ENCODE data around the gene TSPAN12.
A peak's percentile ranks its signal among the peaks of the same experiment; 100 is the strongest.

The TSPAN12 gene

DNA sequence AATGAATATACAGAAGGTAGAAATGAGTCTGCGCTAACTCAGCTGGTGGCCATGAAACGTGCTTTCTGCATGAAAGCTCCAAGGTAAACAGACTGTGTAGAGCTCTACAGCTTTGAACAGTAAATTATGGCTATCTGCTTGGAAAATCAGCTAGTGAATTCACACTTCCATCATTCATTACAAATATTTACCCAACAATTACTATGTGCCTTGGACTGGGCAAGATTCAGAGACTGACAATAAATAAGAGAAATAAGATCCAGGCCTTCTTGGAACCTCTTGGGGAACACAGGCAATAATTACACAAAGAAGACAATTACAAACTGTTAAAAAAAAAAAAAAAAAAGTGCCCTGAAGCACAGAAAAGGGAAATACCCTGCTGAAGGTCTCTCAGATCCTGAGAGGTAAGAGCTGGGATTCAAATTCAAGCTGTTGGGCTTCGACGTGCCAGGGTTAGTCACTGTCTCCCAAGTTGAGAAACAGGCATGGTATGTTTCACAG, 15.8 kb downstream of the TSPAN12 start:
- DNase-seq, result no peak

DNA sequence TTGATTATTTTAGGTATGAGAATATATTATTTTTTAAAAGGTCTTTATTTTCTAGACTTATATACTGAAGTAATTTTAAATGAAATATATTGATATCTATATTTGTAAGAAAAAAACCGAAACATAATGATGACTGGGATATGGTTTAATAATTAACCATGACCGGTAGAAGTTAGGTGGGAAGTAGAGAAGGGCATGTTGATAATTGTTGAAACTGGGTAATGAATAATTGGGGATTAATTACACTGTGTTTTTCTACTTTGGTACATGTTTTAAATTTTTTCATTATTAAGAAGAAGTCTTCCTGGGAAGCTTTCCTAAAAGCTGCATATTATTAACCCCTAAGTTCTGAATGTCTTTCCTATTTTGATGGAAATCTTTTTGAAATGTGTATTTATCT, 16.3 kb downstream of the TSPAN12 start:
- no peak for DNase-seq

DNA sequence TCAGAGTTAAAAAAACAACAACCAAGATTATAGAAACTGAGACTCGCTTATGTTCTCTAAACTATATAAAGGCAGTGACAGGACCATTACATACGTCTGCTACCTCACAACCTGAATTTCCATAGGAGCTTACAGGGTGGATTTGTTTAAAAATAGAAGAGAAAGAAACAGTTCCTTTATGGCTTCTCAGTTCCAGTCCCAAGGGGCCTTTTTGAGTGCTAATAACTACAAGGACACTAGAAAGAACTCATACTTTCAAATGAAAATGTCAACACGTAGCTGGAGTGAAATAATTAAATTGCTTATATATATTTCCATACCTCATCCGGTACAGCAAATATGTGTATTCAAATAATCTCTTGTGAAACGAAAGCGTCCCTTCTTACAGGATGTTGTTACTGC, 19.7 kb downstream of the TSPAN12 start:
- no peak for DNase-seq

DNA sequence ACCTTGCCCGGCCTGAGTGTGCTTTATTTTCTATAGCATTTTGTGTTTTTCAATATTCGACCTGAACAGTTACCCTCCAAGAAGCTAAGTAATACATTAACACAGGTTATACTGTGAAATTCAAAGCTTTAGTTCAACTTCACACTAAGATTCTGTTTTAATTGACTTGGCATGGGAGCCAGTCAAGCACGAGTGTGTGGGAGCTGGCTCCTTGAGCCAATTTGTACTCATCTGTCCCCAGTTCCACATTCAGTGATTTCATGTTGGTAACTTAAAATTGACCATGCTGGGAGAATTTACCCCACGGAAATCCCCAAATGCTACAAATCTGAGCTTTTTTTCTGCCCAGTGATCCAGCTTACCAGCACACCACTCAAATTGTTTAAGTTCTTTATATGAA, 20.3 kb downstream of the TSPAN12 start:
- DNase-seq, result no peak

DNA sequence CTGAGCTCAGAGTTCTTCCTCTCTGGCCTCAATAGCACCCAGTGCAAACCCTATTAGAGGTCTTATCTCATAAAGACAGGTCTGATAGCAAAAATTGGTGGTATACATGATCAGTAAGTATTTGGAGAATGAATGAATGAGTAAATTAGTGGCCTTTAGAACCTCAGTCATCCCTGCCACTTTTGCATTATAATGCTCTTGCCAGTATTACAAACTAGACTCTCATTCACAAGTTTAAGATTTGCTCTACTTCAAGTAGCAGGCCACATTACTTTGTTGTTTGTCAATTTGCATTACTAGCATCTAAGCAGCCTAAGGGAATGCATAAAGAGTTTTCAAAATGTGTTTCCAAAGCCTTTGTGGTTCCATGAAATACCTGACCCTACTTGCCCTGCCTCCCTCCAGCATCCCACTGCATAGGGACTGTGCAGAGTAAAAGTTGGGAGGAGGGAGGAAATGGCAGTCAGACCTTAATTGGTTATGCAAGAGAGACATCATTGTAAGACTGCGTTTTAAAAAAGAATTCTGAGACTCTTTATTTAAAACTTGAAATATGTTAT, 21.3 kb downstream of the TSPAN12 start:
- no peak for DNase-seq

DNA sequence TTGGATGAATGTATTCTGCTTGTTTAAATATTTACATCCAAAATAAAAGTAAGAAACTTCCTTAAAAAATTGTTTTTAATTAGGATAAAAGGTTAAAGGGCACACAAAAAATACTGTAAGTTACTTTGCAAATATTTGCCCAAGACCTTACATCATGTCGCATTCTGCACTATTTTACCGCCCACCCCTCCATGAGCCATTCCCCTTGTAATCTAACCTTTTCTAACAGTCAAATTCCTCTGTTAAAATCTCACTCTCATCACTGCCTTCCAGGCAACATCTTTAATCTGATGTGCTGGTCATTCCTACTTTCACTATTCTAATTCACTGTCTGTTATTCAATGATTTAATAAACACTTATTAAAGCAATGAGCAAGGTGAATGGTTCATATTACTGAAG, 23.2 kb downstream of the TSPAN12 start:
- no peak for DNase-seq

DNA sequence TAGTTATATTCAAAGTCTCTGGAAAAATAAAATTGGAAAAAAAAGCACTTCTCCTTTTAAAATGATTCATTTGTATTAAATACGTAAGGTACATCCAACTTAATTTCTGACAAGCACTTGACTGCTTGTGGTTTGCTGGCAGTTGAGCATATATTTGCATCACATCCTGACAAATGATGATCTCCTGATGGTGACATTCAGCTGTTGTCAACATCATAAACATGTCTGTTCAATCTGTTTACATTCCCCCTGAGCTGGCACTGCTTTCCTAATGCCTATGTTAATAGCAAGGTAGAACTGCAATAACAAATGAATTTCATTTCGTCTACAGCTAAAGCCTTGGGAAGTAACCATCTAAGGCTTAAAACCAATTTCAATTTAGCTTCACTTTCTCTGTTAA, 24.4 kb downstream of the TSPAN12 start:
- DNase-seq, result no peak

DNA sequence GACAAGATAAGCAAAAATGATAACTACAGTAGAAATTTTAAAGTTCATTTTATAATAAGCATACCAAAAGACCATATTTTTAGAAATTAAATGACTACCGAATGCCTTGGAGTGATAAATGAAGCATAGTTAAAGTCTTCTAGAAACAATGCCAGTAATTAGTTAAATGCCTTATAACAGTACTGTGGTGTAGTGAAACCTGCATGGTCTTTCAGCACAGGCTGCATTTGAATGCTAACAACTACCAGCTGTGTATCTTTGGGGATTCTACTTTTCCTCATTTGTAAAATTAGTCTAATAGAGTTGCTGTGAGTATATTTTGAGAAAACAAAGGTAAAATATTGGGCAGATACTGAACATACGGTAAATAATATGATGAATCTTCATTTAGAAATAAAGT, 25.1 kb downstream of the TSPAN12 start:
- no peak for DNase-seq

DNA sequence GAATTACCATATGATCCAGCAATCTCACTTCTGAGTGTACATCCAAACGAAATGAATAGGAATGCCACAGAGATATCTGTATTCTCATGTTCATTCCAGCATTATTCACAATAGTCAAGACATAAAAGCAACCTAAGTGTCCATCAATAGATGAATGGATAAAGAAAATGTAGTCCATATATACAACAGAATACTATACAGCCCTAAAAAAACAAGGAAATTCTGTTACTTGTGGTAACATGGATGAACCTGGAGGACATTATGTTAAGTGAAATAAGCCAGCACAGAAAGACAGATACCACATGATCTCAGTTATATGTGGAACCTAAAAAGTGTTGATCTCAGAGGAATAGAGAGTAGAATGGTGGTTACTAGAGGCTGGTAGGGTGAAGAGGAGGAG, 26.7 kb downstream of the TSPAN12 start:
- no peak for DNase-seq

DNA sequence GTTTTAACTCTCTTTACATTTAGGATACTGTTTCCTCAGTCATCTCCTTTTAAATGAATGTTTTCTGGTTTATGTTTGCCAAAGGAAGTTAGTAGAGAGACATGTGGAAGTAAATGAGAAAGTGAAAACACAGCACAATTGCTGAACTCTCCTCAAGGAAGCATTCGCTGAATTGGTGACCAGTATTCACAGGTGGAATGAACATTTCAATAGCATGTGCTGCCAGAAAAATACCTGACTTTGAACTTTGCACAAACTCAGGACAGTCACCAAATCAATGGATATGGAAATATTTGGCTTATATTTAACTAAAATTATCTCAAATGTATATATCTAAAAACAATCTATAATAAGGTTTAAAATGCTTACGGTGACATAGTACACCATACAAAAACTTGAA, 28.5 kb downstream of the TSPAN12 start:
- no peak for DNase-seq

DNA sequence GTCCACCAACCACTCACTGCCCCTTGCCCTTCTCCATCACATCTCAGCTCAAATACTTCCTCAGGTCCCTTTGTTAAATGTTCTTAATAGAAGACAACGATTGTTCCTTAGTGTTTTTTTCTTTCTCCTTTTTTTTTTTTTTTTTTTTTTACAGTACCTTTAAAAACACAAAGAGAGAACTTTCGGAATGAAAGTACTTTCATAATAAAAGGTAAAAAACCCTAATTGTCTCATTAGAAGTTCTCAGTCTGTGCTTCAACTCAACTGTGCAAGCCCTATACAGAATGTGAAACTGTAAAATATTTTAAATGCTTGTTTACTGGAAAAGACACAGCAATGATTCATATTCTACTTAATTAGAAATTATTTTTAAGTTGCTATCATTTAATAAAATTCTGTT, 29.4 kb downstream of the TSPAN12 start:
- DNase-seq, result no peak

DNA sequence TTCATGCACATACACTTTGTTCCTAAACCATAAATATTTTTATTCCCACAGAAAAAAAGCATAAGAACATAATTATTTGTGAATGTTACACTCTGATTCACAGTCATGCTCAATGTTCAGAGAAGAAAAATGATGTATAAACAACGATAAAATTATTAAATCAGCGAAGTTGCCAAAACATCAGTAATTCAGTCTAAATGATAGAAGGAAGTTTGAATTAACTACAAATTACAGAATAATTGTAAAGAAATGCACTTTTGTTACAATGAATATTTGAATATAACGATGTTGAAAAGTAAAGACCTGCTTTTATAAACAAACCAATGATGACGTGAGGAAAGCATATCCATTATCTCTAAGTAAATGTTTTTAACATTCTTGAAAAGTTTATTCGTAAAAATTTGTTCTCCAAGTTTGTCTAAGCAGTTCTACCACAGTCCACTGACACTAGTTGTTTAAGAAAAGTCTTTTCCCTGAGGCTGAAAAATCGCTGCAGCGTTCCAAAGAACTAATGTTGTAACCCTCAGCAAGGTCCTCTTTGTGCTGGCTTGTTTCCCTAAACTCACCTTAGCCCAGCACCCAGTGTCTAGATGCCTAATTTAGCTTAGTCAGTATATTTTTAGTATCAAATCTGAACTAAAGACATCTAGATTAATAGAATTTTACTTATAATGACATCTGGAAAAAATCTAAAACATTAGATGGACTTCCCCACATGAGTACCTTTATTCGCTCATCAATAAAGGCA, 30.4 kb downstream of the TSPAN12 start:
- no peak for DNase-seq

DNA sequence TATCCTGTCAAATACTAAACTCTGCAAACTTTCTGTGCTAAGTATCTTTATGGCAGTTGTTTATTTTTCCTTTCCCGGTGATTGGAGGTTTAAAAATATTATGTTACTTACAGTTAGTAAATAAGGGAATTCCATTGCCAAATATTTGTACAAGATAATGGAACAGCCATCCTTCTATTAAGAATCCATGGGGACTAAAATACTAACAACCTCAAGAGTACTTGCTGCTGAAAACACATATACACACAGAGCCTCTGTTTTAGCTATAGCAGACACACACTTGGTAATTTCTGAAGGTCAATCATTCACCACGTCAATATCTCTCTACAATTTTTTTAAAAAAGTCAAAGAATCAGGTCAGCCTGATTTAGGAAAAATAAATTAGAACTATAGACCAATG, 32.4 kb downstream of the TSPAN12 start:
- no peak for DNase-seq

DNA sequence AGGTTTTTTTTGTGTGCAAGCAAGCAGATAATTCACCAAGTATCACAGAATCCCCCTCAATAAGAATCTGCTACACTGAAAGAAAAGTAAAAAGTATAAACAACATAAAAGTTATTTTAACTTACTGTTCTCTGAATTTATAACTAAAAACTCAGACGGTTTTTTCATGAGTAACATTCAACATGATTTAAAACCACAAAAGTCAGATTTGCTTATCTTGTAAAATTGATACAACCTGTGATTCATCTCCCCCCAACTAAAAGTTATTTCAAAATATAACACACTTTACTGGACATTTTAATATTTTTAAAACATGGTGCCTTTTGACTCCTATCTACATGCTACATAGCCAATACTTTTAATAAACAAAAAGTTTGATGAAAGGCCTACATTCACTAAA, 32.8 kb downstream of the TSPAN12 start:
- no peak for DNase-seq

DNA sequence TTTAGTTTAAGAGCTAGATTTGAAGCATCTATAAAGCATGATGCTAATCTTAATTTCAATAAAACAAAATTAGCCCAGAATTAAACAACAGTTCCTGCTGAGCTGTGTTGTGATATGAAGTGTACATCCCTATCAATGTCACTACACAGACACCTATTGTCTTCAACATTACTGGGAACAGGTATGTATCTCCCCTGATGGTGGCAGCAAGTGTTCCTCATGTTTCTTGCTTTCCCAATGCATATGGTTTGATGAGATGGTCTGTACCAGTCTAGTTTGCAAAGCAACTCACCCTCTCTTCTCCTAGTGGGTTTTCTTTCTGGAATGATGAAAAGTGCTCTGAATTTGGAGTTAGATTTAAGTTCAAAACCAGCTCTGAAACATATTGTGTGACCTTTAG, 38.1 kb downstream of the TSPAN12 start:
- DNase-seq, result no peak

DNA sequence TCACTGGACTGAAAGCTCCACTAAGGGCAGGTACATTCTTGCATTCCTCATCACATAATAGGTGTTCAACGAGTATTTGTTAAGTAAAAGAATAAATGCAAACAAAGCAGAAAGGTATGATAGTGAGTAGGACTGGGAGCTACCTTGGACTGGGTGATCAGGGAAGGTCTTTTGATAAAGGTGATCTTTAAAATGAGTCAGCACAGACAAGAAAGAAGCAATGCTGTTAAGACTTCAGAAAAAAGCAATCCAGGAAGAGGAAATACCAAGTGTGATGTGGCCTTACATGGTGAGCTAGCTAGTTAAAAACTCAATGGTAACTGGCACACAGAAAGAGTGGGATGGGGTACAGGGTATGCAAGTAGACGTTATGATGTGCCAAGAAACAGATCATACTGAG, 40.1 kb downstream of the TSPAN12 start:
- no peak for DNase-seq

DNA sequence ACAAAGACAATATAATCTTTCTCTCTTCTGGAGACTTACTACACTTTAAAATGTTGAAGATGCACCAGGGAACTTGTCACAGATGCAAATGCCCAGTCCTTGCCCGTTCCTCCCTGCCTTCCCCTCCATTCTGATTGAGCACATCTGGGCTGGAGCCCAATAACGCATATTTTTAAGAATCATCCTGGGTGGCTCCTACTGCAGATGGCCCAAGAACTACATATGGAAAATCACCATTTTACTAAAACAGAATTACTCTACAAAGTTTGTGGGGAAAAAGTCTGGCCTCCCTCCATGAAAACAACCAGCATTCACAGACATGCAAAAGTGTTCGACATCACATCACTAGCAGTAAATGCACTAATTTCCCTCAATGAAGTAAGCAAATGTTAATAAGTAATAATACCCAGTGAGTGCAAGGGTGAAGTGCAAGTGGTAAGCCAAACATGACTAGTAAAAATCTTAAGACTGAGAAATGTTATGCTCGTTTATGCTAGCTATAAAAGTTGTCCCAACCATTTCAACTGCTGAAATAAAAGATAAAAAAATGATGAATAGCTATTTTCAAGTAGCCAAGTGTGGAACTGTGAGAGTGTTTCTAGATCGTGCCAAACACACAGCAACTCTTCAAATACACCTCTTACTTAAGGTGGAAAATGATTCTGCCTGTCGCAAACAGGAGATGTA, 43.5 kb downstream of the TSPAN12 start:
- no peak for DNase-seq

DNA sequence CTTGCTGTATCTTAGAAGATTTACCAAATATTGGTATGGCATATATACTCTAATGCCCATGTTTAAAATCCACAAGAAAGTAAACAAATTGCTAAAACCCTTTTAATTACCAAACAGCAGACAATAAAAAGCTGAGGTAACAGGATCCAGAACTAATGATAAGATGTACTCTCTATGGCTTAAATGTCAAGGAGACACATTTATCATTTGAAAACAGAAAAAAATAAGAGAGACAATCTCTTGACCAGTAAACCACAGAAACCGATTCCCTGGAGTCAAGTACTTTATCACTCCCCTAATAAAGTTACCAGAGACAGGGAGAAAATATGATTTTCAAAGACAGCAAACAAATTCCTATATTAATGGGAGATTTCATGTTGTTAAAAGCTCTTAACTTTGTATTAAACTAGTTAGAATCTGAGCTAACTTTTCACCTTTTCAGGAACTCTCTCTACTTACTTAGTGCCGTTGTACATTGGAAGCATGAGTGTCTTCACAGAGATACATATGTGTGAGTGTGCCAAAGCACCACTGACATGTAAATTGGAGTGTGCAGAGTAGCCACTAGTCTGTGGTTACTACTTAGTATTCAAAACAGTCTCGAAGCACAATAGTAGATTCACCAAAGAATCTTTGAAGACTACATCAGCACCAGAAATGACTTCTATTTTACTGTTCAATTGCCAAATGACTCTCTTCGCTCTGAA, 44.2 kb downstream of the TSPAN12 start:
- DNase-seq, result no peak

DNA sequence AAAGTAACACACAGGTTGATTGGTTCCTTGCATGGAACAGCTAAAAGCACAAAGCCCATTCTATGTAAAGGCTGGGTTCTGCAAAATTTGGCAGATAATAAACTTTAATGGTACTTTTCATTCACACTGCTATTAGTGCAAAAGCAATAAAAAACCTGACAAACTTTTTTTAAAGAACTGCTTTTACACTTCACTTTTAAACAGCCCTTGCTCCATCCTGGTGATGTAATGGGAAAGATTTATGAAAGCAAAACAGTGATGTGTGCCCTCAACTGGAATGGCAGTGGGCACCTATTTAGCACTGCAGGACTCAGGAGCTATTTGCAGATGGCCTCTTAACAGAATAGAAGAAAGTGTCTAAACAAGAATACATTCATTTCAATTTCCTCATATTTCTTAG, 44.9 kb downstream of the TSPAN12 start:
- DNase-seq, result no peak

DNA sequence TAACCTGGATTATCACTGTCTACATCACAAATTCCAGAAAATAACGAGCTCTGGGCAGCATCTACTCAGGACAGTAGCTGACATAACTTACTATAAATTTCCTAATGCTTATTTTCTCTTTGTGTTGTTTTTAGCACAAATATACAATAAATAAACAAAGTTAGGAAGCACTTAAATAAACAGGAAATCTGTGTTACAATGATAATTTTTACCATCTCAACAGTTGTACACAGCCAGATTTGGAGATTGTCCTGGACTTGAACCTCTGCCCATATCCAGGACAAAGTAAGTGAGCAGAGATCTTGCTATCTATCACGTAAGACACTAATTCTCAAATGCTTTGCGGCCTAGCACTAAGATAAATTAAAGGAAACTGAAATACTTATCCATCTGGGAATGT, 48.7 kb downstream of the TSPAN12 start:
- no peak for DNase-seq

DNA sequence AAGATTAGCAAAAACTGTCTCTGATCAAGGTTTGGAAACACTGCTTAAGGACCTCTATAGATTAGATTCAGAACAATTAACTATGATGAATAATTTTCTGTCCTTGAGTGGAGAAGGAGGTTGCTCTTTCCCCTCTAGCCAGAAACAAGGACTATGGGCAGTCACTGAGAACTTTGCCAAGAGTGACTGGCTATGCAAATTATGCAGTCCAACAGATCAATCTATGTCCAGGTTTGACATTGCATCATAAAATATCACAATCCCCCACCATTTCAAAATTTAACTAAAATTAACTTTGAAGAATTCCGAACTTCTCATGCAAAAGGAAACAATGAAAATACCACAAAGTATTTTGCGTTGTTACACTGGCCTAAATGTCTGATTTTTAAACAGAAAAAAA, 50.6 kb downstream of the TSPAN12 start:
- DNase-seq, result no peak

DNA sequence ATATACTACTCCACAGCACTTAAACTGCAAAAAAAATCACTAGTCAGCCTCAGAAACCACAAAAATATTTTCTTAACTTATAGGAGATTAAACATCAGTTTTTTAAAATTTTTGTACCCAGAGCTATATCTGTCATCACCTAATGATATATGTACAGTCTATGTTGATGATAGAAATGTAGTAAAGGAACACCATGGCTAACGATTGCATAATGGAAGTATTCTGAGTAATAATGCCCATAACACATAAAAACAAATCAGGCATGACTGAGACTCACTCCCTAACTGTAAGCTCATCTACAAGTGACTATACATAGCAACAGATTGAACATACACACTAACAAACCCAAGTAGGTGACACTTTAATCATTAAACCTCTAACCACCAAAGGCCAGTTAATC, 51.3 kb downstream of the TSPAN12 start:
- no peak for DNase-seq

DNA sequence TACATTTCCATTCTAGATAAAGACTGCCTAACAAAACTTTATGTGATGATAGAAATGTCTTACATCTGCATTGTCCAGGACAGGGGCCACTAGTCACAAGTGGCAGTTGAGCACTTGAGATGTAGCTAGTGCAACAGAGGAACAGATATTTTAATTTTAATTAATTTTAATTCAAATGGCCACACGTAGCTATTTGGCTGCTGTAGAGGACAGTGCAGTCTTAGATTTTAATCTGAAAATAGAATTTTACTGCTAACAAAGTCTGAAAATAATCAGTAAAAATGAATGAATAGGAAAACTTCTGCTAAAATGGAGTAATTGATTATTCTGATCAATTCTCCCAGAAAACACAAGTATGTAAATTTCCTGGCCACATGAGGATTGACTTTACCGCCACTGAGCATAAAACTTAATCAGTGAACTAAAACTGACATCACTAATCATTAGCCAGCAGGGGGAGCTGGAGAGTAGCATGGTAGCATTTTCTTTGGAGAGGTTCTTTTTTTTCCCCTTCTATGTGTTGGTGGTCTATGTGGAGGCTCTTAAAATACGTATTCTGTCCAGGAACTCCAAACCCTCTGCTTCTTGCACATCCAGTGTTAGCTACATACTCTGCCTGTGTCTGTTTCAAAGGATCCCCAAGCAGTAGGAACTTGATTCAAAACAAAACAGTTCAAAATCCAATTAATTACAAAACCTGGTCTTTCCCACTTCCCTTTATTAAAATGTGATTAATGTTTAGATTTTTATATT, 52.1 kb downstream of the TSPAN12 start:
- peak; percentile 39 for DNase-seq

All from effector CD4-positive, alpha-beta T cell (primary cell).